Body of pancreas (tissue), 4 donors: ENCODE data around the gene WDR7. TPM values are rescaled to one million over a fixed set of nuclear protein-coding genes. Genes with fewer than 3 reads are reported as not detected.

ENCODE experiments used
- ATAC-seq: fragments of 150-250 bp; one replicate; pipeline ENCODE4 v1.9.1; 2016
- DNase-seq, 4 donors: peaks; one replicate each; pipeline ENCODE4 v3.0.0-alpha.2; 2019
- H3K27ac ChIP-seq, 4 donors: fragments of 200-600 bp; sonication (generic); 1 replicate in 3 of 4; 2 replicates in 1 of 4; pipeline versions ENCODE4 v1.5.1 to v1.6.1; 2016 to 2019; ENCODE audit warnings: mild to moderate bottlenecking in 1 of 4, mixed read lengths in 1 of 4, moderate library complexity in 1 of 4
- H3K27me3 ChIP-seq, 2 donors: fragments of 200-600 bp; sonication (generic); one replicate each; pipeline ENCODE4 v1.6.0; 2016; ENCODE audit warnings: mild to moderate bottlenecking in 1 of 2
- H3K36me3 ChIP-seq, 2 donors: fragments of 200-600 bp; sonication (generic); replicated peaks in 1 of 2; 2 replicates each; pipeline ENCODE4 v1.5.1; 2016; ENCODE audit warnings: low read depth in 2 of 2; ENCODE audit not compliant: insufficient read depth in 1 of 2
- H3K4me1 ChIP-seq: fragments of 200-600 bp; sonication (generic); one replicate; pipeline ENCODE4 v1.6.0; 2016
- H3K4me3 ChIP-seq, 2 donors: fragments of 200-600 bp; sonication (generic); 1 replicate in 1 of 2; 2 replicates in 1 of 2; pipeline ENCODE4 v1.5.1; 2016 to 2019
- H3K9me3 ChIP-seq, 3 donors: fragments of 200-600 bp; sonication (generic); 1 replicate in 2 of 3; 2 replicates in 1 of 3; pipeline ENCODE4 v1.5.1; 2016
- POLR2A ChIP-seq, 3 donors: fragments of 450-650 bp; IDR thresholded peaks; one replicate each; pipeline ENCODE4 v1.6.1; 2016; ENCODE audit warnings: antibody characterized with exemption in 3 of 3, mild to moderate bottlenecking in 2 of 3
- WGBS, 2 donors: methylation state at CpG; one replicate each; pipeline ENCODE4 v1.1.5; 2017; 5-methylcytosine and 5-hydroxymethylcytosine counted together
- intact Hi-C: fragments of 100-400 bp; cut with DNase I; formaldehyde crosslinking; loops from one replicate; pipeline ENCODE4 v1.15.1; 2023
- total RNA-seq, 2 donors: library from RNA; depleted of rRNA; stranded (reverse); fragments of >200 nt; gene quantifications; one replicate each; pipeline ENCODE4 v1.1.0, GENCODE V29; 2016
- TF ChIP-seq, protein P1 (sequence below), 7 experiments: fragments of 450-650 bp in 4 of 7; fragments of 200-600 bp in 3 of 7; sonication (generic) in 3 of 7; IDR thresholded peaks; one replicate each; pipeline ENCODE4 v1.5.1; 2016 to 2019; ENCODE audit warnings: antibody characterized with exemption in 7 of 7

Gene WDR7
- total RNA-seq, 2 donors from 2014 or later: 16.3 to 21.4 TPM

DNA sequence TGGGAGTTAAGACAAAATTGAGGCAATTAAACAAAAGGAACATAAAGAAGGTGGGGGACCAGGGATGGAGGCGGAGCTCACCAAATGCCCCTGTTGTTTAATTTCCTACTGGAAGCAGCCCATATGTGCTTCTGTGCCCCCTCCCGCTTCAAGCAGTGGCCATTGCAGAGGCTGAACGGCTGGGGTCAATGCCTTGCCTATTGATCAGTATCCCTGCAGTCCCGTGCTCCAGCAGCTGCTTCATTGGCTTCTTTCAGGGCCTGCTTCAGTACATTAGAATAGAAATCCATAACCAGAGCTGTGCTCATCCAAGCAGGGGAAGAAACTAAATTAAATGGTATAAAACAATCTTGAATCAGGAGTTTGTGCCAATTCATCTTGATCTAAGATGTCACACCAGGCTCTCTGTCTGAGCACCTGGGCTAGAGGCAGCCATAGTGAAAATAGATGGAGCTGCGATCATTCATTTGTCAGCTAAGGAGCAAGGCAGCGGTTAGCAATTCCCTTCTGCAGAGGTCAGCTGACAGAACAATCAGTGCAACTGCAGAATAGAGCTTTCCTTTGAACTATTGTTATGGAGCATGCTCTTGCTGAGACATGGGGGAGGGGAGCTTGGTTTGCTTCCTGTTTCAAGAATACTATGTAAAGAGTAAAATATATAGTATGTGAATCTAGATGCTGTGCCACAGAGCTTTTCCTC, 222.4 kb downstream of the WDR7 start:
- Histone ChIP-seq H3K4me3 (no peak overlapping the region), H3K27ac (no peak overlapping the region), H3K27me3 (no peaks in the 10 kb centered on the region), H3K9me3 (no peaks in the 10 kb centered on the region), H3K36me3 (no peaks in the 10 kb centered on the region), H3K4me1 (peaks cover 4% of the 10 kb centered on the region)
- no peak for DNase-seq
- ATAC-seq: no peak
- WGBS, 2 donors: 80 to 81% methylated on average over 6 of the region's 6 CpGs
- TF ChIP-seq POLR2A (IDR thresholded peaks at IDR 0.05): no peak
- TF ChIP-seq, protein P1, sequence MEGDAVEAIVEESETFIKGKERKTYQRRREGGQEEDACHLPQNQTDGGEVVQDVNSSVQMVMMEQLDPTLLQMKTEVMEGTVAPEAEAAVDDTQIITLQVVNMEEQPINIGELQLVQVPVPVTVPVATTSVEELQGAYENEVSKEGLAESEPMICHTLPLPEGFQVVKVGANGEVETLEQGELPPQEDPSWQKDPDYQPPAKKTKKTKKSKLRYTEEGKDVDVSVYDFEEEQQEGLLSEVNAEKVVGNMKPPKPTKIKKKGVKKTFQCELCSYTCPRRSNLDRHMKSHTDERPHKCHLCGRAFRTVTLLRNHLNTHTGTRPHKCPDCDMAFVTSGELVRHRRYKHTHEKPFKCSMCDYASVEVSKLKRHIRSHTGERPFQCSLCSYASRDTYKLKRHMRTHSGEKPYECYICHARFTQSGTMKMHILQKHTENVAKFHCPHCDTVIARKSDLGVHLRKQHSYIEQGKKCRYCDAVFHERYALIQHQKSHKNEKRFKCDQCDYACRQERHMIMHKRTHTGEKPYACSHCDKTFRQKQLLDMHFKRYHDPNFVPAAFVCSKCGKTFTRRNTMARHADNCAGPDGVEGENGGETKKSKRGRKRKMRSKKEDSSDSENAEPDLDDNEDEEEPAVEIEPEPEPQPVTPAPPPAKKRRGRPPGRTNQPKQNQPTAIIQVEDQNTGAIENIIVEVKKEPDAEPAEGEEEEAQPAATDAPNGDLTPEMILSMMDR (IDR thresholded peaks at IDR 0.05): no peak
- intact Hi-C loops: no loop called here

DNA sequence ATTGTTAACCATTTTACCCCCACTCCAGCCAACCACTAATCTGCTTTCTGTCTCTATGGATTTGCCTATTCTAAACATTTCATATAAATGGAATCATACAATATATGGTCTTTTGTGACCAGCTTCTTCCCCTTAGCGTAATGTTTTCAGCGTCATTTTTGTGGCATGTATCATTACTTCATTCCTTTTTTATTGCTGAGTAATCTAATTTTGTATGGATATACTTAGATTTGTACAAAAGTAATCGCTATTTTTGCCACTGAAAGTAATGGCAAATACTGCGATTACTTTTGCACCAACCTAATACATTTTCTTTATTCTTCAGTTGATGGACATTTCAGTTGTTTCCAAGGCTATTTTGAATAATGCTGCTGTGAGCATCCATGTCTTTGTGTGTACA, 227.6 kb downstream of the WDR7 start:
- intact Hi-C loops: no loop called here
- H3K4me1 ChIP-seq: no peaks in the 10 kb centered on the region
- ATAC-seq: no peak
- WGBS, 2 donors: 98 to 99% methylated on average over 4 of the region's 4 CpGs
- no peak overlapping the region for H3K27ac ChIP-seq
- no peaks in the 10 kb centered on the region for H3K9me3 ChIP-seq
- H3K4me3 ChIP-seq: no peak overlapping the region
- no peaks in the 10 kb centered on the region for H3K27me3 ChIP-seq
- TF ChIP-seq POLR2A (IDR thresholded peaks at IDR 0.05): no peak
- TF ChIP-seq, protein P1 (IDR thresholded peaks at IDR 0.05): no peak
- no peaks in the 10 kb centered on the region for H3K36me3 ChIP-seq
- no peak for DNase-seq

DNA sequence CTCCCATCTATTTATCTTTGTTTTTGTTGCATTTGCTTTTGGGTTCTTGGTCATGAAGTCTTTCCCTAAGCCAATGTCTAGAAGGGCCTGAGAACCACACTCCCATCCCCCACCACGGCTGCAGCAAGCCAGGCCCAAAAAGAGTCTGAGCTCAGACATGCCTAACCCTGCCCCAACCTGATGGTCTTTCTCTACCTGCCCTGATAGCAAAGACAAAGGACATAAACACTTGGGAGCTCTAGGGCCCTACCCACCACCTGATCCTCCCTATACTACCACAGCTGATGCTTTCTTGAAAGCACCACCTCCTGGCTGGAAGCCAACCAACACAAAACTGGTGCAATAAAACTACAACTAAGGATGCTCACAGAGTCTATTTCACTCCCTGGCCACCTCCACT, 233.4 kb downstream of the WDR7 start:
- Histone ChIP-seq H3K9me3 (no peaks in the 10 kb centered on the region), H3K27ac (no peak overlapping the region), H3K4me3 (no peak overlapping the region), H3K4me1 (no peaks in the 10 kb centered on the region), H3K36me3 (no peaks in the 10 kb centered on the region), H3K27me3 (no peaks in the 10 kb centered on the region)
- no peak for TF ChIP-seq POLR2A (IDR thresholded peaks at IDR 0.05)
- TF ChIP-seq, protein P1 (IDR thresholded peaks at IDR 0.05): no peak
- no peak for ATAC-seq
- intact Hi-C loops: no loop called here
- 86 to 88% methylated on average over 1 of the region's 1 CpG for WGBS, 2 donors
- DNase-seq: no peak

DNA sequence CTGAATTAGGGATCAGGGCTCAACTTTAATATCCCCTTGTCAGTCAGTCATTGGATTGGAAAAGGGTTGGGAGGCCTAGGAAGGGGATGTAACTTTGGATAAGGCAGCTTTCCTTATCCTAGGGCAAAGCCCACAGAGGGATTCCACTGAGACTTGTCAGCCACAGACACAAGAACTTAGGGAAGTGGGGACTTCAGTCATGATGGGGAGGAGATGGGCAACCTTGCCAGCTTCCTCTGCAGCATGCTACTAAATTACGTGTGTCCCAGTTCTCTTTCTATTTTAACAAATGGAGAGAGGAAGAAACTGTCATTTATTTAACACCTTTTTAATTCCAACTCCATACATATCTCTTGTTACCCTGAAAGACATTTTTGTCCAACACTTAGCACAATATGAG, 237.8 kb downstream of the WDR7 start:
- no peak for TF ChIP-seq POLR2A (IDR thresholded peaks at IDR 0.05)
- TF ChIP-seq, protein P1 (IDR thresholded peaks at IDR 0.05): no peak
- no peak overlapping the region for H3K27ac ChIP-seq
- no peaks in the 10 kb centered on the region for H3K36me3 ChIP-seq
- H3K4me1 ChIP-seq: no peaks in the 10 kb centered on the region
- no peaks in the 10 kb centered on the region for H3K27me3 ChIP-seq
- H3K9me3 ChIP-seq: no peaks in the 10 kb centered on the region
- H3K4me3 ChIP-seq: no peak overlapping the region
- no peak for ATAC-seq
- 75 to 95% methylated on average over 1 of the region's 1 CpG for WGBS, 2 donors
- intact Hi-C loops: no loop called here
- DNase-seq: no peak

DNA sequence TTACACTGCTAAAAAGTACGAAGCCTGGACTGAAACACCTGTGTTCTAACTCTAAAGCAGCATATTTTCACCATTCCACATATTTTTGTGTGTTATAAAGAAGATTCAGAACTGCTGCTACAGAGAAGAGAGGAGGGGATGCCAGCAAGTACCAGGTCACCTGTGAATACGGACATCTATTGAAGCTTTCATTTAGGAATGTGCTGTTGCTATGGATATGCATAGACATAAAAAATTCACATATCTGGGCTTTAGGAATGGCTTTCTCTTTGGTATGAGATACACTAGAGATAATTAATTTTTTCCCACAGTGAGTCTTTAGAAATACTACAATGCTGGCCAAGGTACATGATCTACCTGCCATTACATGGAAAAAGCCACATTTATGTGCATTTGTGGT, 238.5 kb downstream of the WDR7 start:
- intact Hi-C loops: no loop called here
- no peak overlapping the region for H3K27ac ChIP-seq
- H3K9me3 ChIP-seq: no peaks in the 10 kb centered on the region
- no peak for TF ChIP-seq POLR2A (IDR thresholded peaks at IDR 0.05)
- TF ChIP-seq, protein P1 (IDR thresholded peaks at IDR 0.05): no peak
- DNase-seq (no peak), ATAC-seq (no peak)
- no peaks in the 10 kb centered on the region for H3K36me3 ChIP-seq
- WGBS, 2 donors: 73% methylated on average over 2 of the region's 2 CpGs
- no peak overlapping the region for H3K4me3 ChIP-seq
- H3K27me3 ChIP-seq: no peaks in the 10 kb centered on the region
- no peaks in the 10 kb centered on the region for H3K4me1 ChIP-seq
